GM19438 (cell line): Measurements from ENCODE around the gene PLTP.
"Not testable (repeated sequence)": the region's sequence is repeated elsewhere in the genome, so short reads cannot be mapped to it uniquely, and the experiment has no call there.

ENCODE experiments used
- ATAC-seq: cut with Tn5 transposase; IDR thresholded peaks from one replicate; pipeline ENCODE4 v1.9.1; 2021; ENCODE audit warnings: low read depth; ENCODE audit not compliant: unreplicated experiment

The PLTP gene

DNA sequence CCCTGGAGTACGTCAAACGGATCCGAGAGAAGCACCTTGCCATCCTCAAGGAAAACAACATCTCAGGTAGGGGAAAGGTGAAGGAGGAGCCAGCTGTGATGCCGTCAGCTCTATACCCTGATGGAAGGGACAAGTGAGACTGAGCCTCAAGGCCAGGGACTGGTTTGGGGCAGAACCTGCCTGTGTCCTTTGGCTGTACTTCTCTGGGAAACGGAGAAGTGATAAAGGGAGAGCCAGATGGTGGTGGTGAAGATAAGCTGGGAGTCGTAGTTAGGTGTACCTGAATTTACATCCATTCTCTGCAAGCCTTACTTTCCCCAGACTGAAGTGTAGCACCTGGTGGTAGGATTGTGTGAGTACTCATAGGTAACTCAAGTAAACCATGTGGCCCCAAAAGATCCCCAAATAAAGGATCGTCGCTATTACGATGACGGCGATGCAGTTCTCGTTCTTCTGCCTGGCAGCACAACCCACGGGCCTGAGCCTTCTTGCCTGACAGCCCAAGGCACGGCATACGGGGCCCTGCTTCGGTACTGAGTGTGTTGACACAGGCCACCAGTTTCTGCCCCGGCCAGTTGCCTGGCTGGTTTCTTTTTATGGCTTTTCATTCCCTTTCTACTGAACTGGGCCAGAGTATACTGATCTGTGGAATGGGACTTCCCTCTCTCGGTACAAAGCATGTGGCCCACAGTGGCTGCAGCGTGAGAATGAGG lies 33.2 kb upstream of the PLTP start:
- ATAC-seq, result no peak

DNA sequence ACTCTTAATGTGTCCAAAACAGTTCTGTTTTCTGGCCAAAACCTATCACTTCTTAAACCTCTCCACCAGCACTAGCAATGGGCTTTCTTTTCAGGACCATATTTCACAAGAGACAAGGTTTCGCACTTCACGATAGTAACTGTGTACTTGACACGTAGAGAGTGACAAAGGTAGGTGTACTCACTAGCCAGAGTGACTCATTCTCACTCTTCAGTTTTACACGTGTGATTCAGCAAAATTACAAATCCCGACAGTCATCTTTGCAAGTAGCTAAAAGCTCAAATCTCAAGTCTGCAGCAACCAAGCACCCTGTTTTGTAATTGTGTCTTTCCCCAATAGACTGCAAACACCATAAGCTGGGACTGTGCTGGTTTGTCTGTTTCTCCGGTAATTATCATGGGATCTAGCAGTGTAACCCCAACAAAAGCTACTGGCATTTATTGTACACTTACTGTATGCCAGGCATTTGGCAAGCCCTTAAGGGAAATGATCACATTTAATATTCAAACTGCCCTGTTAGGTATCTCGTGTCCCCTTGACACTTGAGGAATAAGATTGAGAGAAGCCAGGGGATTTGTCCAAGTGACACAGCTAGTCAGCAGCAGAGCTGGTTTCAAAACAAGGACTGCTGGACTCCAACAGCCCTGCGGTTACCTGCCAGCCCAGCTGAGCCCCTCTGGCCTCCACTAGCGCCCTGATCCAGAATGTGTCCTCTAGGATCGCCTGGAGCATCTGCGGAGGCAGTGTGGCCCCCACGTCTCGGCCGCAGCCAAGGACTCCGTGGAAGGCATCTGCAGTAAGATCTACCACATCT lies 32.4 kb upstream of the PLTP start:
- no peak for ATAC-seq

GRCh38 chr20:45943613-45944012 lies 31.7 kb upstream of the PLTP start:
- no peak for ATAC-seq

- ATAC-seq, result no peak
Observed at GRCh38 chr20:45940469-45940868, 28.5 kb upstream of the PLTP start.

DNA sequence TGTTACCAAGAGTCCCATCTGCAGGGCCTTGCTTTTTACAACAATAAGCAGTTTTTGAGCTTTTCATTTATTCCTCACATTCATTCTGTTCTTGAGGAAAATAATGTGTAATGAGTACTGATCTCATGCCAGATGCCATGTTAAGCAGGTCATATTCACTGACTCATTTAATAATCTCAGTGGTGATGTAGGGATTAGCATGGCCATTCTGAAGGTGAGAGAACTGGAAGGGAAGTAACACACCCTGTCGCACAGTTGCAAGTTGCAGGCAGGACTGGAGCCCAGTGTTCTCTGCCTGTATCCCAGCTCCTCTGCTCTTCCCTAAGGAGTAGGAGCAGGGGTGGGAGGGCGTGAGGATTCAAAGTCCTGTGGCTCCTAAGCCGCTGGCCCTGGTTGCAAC lies 28.1 kb upstream of the PLTP start:
- ATAC-seq, result no peak

- ATAC-seq, result no peak
Observed at GRCh38 chr20:45938727-45939438, 26.9 kb upstream of the PLTP start.

DNA sequence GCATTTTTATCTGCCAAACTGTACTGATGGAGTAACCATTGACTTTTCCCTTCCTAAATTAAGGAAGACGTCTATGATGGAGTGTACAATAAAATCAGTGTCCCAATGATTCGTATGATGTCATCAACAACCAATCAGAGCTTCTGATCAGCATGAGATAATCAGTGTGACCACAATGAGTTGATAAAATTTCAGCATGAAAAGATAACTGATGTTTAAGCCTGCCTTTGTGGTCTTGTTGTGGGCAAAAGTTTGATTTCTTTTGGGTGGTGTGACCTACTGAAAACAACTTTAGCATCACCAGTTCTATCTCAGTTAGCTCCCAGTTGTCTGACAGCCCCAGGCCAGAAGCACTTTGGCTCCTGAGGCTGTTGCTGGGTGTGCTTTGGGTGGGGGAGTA lies 25.8 kb upstream of the PLTP start:
- no peak for ATAC-seq

DNA sequence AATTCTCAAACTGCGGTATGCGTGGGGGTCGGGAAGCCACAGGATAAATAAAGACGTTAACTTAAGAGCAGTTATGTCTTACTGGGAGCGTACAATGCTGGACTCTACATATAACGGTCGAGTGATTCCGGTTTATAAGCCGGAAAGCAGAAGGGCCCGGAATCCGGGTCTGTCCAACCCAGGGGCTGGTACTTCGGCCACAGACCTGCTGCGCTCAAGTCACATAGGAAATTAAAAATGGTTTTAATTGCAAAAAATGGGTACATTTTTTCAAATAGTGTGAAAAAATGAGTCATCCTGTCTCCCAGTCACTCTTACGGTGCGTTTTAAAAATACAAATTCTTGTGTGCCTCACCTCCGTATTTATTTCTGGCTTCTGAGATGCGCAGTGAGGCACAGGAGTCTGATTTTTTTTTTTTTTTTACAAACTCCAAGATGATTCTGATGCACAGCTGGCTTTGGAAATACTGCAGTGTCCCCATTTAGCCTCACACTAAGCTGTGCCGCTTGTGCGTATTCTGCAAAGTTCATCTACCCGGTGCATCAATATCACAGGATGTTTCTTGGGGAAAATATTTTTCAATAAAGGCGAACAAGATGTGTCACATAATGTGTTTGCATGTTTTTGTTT lies 23.6 kb upstream of the PLTP start:
- ATAC-seq, result no peak

DNA sequence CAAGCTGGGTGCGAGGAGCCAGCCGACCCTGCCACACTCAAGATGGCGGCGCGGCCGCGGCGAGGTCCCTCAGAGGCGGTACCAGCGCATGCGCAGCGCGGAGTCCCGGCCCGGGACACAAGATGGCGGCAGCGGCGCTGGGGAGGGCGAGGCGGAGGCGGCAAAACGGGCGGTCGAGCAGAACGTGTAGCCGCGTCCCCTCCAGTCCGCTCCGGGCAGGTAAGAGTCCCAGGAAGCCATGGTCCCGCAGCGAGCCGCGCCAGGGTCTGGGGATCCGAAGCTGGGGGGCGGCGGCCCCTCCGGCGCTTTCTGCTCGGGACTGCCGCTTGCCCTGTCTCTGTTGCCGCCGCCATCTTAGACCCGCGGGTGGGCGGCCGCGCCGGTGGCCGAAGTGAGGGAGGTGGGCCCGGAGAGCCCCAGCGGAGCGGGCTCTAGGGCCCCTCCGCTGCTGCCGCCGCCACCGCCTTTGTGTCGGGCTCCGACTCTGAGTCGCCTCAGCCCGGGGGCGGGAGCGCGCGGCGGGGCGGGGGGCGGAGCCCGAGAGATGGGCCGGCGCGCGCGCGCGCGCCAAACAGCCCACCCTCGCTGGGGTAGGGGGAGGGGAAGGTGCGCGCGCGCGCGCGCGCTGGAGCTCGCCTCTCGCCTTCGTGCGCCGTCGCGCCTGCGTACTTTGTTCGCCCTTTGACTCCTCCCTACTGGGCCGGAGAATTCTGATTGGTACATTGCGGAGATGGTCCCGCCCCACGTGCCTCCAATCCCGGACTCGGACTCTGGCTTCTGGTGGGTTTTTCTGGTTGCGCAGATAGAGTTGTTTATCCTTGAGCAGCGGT lies 22.8 kb upstream of the PLTP start, which contains the start of gene PCIF1:
Gene PCIF1 (plus strand): TSS at position 98 of the 830 bp plus-strand sequence. CDS start 4,317 bp downstream, outside the sequence.
- ATAC-seq, result peak; percentile 64

GRCh38 chr20:45934046-45934585 lies 22.2 kb upstream of the PLTP start:
- ATAC-seq, result peak; percentile 23

GRCh38 chr20:45933266-45934045 lies 21.5 kb upstream of the PLTP start:
- peak; percentile 41 for ATAC-seq

DNA sequence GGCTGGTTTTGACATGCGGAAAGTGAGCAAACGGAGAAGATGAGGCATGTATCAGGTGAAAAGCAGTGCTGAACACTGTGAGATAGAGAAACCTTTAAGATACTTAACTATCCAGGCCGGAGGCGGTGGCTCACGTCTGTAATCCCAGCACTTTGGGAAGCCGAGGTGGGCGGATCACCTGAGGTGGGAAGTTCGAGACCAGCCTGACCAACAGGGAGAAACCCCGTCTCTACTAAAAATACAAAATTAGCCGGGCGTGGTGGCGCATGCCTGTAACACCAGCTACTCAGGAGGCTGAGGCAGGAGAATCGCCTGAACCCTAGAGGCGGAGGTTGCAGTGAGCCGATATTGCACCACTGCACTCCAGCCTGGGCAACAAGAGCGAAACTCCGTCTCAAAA lies 19.7 kb upstream of the PLTP start:
- not testable (repeated sequence) for ATAC-seq

DNA sequence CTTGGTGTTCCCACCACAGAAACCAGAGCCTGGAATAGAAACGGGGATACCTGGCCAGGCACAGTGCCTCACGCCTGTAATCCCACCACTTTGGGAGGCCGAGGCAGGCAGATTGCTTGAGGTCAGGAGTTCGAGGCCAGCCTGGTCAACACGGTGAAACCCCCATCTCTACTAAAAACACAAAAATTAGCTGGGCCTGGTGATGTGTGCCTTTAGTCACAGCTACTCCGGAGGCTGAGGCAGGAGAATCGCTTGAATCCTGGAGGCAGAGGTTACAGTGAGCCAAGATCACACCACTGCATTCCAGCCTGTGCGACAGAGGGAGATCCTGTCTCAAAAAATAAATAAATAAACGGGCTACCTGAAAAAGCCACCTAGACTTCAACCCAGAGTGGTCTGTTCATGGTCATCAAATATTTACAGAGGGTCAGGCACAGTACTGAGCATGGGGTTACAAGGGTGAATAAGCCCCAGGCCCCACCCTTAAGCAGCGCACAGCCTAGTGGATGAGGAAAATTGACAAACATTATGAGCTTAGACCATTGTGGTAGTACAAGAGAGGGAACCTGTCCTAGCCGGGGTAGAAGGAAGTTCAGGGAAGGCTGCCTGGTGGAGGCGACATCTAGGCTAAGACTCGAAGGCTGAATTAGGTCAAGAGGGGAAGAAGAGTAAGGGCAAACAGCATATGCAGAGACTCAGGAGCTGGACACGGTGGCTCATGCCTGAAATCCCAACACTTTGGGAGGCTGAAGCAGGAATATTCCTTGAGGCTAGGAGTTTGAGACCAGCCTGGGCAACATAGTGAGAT lies 15.3 kb upstream of the PLTP start:
- ATAC-seq, result no peak

GRCh38 chr20:45926731-45927070 lies 14.7 kb upstream of the PLTP start:
- ATAC-seq, result no peak

GRCh38 chr20:45925821-45926506 lies 14.0 kb upstream of the PLTP start:
- ATAC-seq, result no peak

- no peak for ATAC-seq
Observed at GRCh38 chr20:45924391-45925261, 12.7 kb upstream of the PLTP start.
